GM23338 (cell line): ENCODE measurements around the gene CBLIF. TPM values are rescaled to one million over a fixed set of nuclear protein-coding genes. Genes with fewer than 3 reads are reported as not detected.
A peak's percentile ranks its signal among the peaks of the same experiment; 100 is the strongest.

Source experiments
- ATAC-seq: fragments of 200-7000 bp; cut with Tn5 transposase; 3 replicates; pipeline ENCODE4 v1.9.1; 2020
- DNase-seq: peaks from one replicate; pipeline ENCODE4 v3.0.0-alpha.2; 2015; ENCODE audit warnings: low spot score
- H2AFZ ChIP-seq: fragments of 200-600 bp; sonication (generic); 2 replicates; pipeline ENCODE4 v1.8.0; 2016; ENCODE audit warnings: antibody characterized with exemption, mild to moderate bottlenecking, moderate library complexity
- H3F3A ChIP-seq: fragments of 200-600 bp; sonication (generic); replicated peaks from 2 replicates; pipeline ENCODE4 v1.8.0; 2017; ENCODE audit warnings: antibody characterized with exemption, mixed run types, low read depth
- H3K27ac ChIP-seq: fragments of 200-600 bp; sonication (generic); 2 replicates; pipeline ENCODE4 v1.6.1; 2016; ENCODE audit warnings: low read depth
- H3K27me3 ChIP-seq: fragments of 200-600 bp; sonication (generic); 2 replicates; pipeline ENCODE4 v1.8.0; 2016; ENCODE audit warnings: mild to moderate bottlenecking, mixed run types, moderate library complexity; ENCODE audit not compliant: insufficient read depth
- H3K36me3 ChIP-seq: fragments of 200-600 bp; sonication (generic); 2 replicates; pipeline ENCODE4 v1.8.0; 2016; ENCODE audit warnings: mild to moderate bottlenecking; ENCODE audit not compliant: insufficient read depth
- H3K4me1 ChIP-seq: fragments of 200-600 bp; sonication (generic); 2 replicates; pipeline ENCODE4 v1.8.0; 2016; ENCODE audit warnings: mild to moderate bottlenecking, moderate library complexity; ENCODE audit not compliant: insufficient read depth
- H3K4me2 ChIP-seq: fragments of 200-600 bp; sonication (generic); 2 replicates; pipeline ENCODE4 v1.7.1; 2017; ENCODE audit warnings: mixed run types
- H3K4me3 ChIP-seq: fragments of 200-600 bp; sonication (generic); 2 replicates; pipeline ENCODE4 v1.6.1; 2016; ENCODE audit warnings: mixed run types
- H3K79me2 ChIP-seq: fragments of 200-600 bp; sonication (generic); replicated peaks from 2 replicates; pipeline ENCODE4 v1.8.0; 2017; ENCODE audit warnings: mild to moderate bottlenecking; ENCODE audit not compliant: insufficient read depth
- H3K9me2 ChIP-seq: fragments of 200-600 bp; sonication (generic); 2 replicates; pipeline ENCODE4 v1.8.0; 2017; ENCODE audit not compliant: insufficient read depth
- H4K20me1 ChIP-seq: fragments of 200-600 bp; sonication (generic); replicated peaks from 2 replicates; pipeline ENCODE4 v1.8.0; 2017; ENCODE audit warnings: mild to moderate bottlenecking; ENCODE audit not compliant: insufficient read depth
- H3K27ac Mint-ChIP-seq: 2 replicates; pipeline ENCODE4 v1.8.0; 2020; ENCODE audit warnings: inconsistent platforms, mild to moderate bottlenecking, moderate library complexity, mixed read lengths
- H3K27me3 Mint-ChIP-seq: 3 replicates; pipeline ENCODE4 v1.8.0; 2022; ENCODE audit warnings: low read depth, mild to moderate bottlenecking, moderate library complexity, mixed read lengths, inconsistent platforms; ENCODE audit not compliant: insufficient read depth, poor library complexity
- H3K36me3 Mint-ChIP-seq: 3 replicates; pipeline ENCODE4 v1.8.0; 2021; ENCODE audit warnings: low read depth, mild to moderate bottlenecking, inconsistent platforms, moderate library complexity, mixed read lengths
- H3K4me1 Mint-ChIP-seq: 3 replicates; pipeline ENCODE4 v1.8.0; 2020; ENCODE audit warnings: mild to moderate bottlenecking, inconsistent platforms, mixed read lengths
- H3K4me3 Mint-ChIP-seq: 3 replicates; pipeline ENCODE4 v1.8.0; 2021; ENCODE audit warnings: moderate library complexity, mild to moderate bottlenecking, inconsistent platforms, mixed read lengths
- H3K9me3 Mint-ChIP-seq: 3 replicates; pipeline ENCODE4 v1.8.0; 2020; ENCODE audit warnings: moderate library complexity, mild to moderate bottlenecking, inconsistent platforms, mixed read lengths
- NANOG ChIP-seq: IDR thresholded peaks from 2 replicates; pipeline ENCODE4 v1.6.1; 2016; ENCODE audit warnings: antibody characterized with exemption, borderline replicate concordance
- POLR2AphosphoS5 ChIP-seq: IDR thresholded peaks from 2 replicates; pipeline ENCODE4 v1.6.1; 2016; ENCODE audit warnings: antibody characterized with exemption, low read depth
- STAT1 ChIP-seq: IDR thresholded peaks from one replicate; pipeline ENCODE4 v1.6.1; 2016; ENCODE audit warnings: antibody characterized with exemption; ENCODE audit not compliant: unreplicated experiment
- ZNF114 ChIP-seq: fragments of 250-450 bp; sonication (Bioruptor Pico); IDR thresholded peaks from 2 replicates; pipeline ENCODE4 v1.5.0; 2020; ENCODE audit warnings: mild to moderate bottlenecking, moderate library complexity
- polyA plus RNA-seq: library from polyadenylated mRNA; unstranded; fragments of >200 nt; fragmentation: Nextera tagmentation; extraction: Ambion mirVana; gene quantifications from 2 replicates; pipeline ENCODE4 v1.2.1, GENCODE V29; 2016
- total RNA-seq: library from RNA; depleted of rRNA; stranded (reverse); fragments of >200 nt; shearing (Covaris generic); gene quantifications from 2 replicates; pipeline ENCODE4 v1.2.3, GENCODE V29; 2014
- TF ChIP-seq, protein P1 (sequence below): fragments of 250-450 bp; sonication (Bioruptor Pico); IDR thresholded peaks from 2 replicates; pipeline ENCODE4 v1.5.0; 2020; ENCODE audit warnings: mild to moderate bottlenecking, moderate library complexity
- TF ChIP-seq, protein P2 (sequence below), 2 experiments: fragments of 200-600 bp in 1 of 2; sonication (generic) in 1 of 2; conservative IDR thresholded peaks; 2 replicates each; pipeline versions ENCODE4 v1.5.1 to v1.6.1; 2016 to 2017; ENCODE audit warnings: antibody characterized with exemption in 2 of 2, low read depth in 2 of 2, mild to moderate bottlenecking in 2 of 2, moderate library complexity in 1 of 2
- TF ChIP-seq, protein P3 (sequence below): IDR thresholded peaks from 2 replicates; pipeline ENCODE4 v1.6.1; 2016; ENCODE audit warnings: antibody characterized with exemption

The CBLIF gene
- total and polyA plus RNA-seq, 2 experiments from 2014 or later = not detected

DNA sequence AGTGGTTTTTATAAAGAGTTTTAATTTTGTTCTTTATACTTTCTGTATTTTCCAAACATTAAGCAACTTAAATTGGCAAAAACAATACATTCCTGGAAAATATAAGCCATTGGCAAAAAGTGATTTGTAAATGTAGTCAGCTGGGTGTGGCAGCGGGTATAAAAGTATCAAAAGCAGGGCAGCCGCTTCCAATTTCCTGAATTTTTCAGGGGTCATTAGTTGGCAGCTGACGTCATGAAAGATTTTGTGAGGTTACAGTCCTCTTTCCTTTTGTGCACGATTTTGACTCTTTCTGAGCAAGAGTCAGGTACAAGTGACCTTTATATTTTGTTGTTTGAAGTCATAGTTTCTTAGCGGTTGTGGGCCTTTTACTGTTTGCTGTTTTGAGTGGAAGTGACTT, 33.3 kb upstream of the CBLIF start, which contains the start of gene OOSP3 (continued):
- TF ChIP-seq, protein P1, sequence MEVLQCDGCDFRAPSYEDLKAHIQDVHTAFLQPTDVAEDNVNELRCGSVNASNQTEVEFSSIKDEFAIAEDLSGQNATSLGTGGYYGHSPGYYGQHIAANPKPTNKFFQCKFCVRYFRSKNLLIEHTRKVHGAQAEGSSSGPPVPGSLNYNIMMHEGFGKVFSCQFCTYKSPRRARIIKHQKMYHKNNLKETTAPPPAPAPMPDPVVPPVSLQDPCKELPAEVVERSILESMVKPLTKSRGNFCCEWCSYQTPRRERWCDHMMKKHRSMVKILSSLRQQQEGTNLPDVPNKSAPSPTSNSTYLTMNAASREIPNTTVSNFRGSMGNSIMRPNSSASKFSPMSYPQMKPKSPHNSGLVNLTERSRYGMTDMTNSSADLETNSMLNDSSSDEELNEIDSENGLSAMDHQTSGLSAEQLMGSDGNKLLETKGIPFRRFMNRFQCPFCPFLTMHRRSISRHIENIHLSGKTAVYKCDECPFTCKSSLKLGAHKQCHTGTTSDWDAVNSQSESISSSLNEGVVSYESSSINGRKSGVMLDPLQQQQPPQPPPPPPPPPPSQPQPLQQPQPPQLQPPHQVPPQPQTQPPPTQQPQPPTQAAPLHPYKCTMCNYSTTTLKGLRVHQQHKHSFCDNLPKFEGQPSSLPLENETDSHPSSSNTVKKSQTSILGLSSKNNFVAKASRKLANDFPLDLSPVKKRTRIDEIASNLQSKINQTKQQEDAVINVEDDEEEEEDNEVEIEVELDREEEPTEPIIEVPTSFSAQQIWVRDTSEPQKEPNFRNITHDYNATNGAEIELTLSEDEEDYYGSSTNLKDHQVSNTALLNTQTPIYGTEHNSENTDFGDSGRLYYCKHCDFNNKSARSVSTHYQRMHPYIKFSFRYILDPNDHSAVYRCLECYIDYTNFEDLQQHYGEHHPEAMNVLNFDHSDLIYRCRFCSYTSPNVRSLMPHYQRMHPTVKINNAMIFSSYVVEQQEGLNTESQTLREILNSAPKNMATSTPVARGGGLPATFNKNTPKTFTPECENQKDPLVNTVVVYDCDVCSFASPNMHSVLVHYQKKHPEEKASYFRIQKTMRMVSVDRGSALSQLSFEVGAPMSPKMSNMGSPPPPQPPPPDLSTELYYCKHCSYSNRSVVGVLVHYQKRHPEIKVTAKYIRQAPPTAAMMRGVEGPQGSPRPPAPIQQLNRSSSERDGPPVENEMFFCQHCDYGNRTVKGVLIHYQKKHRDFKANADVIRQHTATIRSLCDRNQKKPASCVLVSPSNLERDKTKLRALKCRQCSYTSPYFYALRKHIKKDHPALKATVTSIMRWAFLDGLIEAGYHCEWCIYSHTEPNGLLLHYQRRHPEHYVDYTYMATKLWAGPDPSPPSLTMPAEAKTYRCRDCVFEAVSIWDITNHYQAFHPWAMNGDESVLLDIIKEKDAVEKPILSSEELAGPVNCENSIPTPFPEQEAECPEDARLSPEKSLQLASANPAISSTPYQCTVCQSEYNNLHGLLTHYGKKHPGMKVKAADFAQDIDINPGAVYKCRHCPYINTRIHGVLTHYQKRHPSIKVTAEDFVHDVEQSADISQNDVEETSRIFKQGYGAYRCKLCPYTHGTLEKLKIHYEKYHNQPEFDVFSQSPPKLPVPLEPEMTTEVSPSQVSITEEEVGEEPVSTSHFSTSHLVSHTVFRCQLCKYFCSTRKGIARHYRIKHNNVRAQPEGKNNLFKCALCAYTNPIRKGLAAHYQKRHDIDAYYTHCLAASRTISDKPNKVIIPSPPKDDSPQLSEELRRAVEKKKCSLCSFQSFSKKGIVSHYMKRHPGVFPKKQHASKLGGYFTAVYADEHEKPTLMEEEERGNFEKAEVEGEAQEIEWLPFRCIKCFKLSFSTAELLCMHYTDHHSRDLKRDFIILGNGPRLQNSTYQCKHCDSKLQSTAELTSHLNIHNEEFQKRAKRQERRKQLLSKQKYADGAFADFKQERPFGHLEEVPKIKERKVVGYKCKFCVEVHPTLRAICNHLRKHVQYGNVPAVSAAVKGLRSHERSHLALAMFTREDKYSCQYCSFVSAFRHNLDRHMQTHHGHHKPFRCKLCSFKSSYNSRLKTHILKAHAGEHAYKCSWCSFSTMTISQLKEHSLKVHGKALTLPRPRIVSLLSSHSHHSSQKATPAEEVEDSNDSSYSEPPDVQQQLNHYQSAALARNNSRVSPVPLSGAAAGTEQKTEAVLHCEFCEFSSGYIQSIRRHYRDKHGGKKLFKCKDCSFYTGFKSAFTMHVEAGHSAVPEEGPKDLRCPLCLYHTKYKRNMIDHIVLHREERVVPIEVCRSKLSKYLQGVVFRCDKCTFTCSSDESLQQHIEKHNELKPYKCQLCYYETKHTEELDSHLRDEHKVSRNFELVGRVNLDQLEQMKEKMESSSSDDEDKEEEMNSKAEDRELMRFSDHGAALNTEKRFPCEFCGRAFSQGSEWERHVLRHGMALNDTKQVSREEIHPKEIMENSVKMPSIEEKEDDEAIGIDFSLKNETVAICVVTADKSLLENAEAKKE (CRISPR knock-in tag) = no peak
- TF ChIP-seq STAT1 (no peak), ZNF114 (CRISPR knock-in tag) (no peak)
- TF ChIP-seq, protein P2, sequence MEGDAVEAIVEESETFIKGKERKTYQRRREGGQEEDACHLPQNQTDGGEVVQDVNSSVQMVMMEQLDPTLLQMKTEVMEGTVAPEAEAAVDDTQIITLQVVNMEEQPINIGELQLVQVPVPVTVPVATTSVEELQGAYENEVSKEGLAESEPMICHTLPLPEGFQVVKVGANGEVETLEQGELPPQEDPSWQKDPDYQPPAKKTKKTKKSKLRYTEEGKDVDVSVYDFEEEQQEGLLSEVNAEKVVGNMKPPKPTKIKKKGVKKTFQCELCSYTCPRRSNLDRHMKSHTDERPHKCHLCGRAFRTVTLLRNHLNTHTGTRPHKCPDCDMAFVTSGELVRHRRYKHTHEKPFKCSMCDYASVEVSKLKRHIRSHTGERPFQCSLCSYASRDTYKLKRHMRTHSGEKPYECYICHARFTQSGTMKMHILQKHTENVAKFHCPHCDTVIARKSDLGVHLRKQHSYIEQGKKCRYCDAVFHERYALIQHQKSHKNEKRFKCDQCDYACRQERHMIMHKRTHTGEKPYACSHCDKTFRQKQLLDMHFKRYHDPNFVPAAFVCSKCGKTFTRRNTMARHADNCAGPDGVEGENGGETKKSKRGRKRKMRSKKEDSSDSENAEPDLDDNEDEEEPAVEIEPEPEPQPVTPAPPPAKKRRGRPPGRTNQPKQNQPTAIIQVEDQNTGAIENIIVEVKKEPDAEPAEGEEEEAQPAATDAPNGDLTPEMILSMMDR (conservative IDR thresholded peaks at IDR 0.05; ENCODE audit: low read depth in 2 of 2) = no peak
- TF ChIP-seq, protein P3, sequence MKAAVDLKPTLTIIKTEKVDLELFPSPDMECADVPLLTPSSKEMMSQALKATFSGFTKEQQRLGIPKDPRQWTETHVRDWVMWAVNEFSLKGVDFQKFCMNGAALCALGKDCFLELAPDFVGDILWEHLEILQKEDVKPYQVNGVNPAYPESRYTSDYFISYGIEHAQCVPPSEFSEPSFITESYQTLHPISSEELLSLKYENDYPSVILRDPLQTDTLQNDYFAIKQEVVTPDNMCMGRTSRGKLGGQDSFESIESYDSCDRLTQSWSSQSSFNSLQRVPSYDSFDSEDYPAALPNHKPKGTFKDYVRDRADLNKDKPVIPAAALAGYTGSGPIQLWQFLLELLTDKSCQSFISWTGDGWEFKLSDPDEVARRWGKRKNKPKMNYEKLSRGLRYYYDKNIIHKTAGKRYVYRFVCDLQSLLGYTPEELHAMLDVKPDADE = no peak

DNA sequence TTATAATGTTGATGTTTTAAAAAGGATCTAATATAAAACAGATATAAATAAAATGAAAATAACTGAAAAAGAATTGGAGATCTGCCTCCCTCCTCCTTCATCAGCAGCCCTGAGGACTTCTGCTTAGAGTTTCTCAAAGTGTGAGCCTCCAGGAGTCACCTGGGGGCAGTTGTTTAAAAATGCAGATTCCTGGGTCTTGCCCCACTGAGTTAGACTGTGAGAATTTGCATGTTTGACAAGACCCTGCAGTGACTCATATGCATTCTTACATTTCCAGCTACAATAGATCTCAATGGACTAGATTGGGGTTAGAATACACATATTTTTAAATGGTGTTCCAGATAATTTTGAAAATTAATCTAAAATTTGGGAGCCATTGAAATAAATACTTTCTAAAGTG, 32.5 kb upstream of the CBLIF start:
- no peak overlapping the region for H3K27ac Mint-ChIP-seq
- TF ChIP-seq NANOG (no peak), POLR2AphosphoS5 (no peak)
- TF ChIP-seq, protein P1 (CRISPR knock-in tag) = peak; percentile 59; the same call in 1 of the 2 replicates

More for the DNA sequence above, 32.5 kb upstream of the CBLIF start:
- no peaks in the 10 kb centered on the region for H3K27me3 ChIP-seq
- peak; percentile 29; the same call in 1 of the 3 replicates for ATAC-seq
- Mint-ChIP-seq H3K4me1 (peaks cover 19% of the 10 kb centered on the region), H3K36me3 (no peaks in the 10 kb centered on the region), H3K9me3 (no peaks in the 10 kb centered on the region), H3K27me3 (peaks cover 1% of the 10 kb centered on the region), H3K4me3 (no peak overlapping the region)
- H2AFZ ChIP-seq = no peak overlapping the region
- no peaks in the 10 kb centered on the region for H4K20me1 ChIP-seq
- H3K4me1 ChIP-seq = peaks cover 13% of the 10 kb centered on the region
- no peak for DNase-seq
- no peak overlapping the region for H3K27ac ChIP-seq
- no peak overlapping the region for H3K4me3 ChIP-seq
- no peaks in the 10 kb centered on the region for H3K79me2 ChIP-seq
- H3K4me2 ChIP-seq = peak overlapping the region; percentile 18; the same call in 1 of the 2 replicates
- peaks cover 10% of the 10 kb centered on the region for H3K9me2 ChIP-seq
- no peaks in the 10 kb centered on the region for H3F3A ChIP-seq
- H3K36me3 ChIP-seq = no peaks in the 10 kb centered on the region
